Hematopoietic multipotent progenitor cell treated with erythropoietin and hydrocortisone succinate and interleukin-3 and kit ligand, for 15 days (in vitro differentiated cells): ENCODE results near the gene SLC18A2.
A peak's percentile ranks its signal among the peaks of the same experiment; 100 is the strongest.
"Not testable (repeated sequence)": the region's sequence is repeated elsewhere in the genome, so short reads cannot be mapped to it uniquely, and the experiment has no call there.

Source experiments
- DNase-seq: peaks from one replicate; pipeline ENCODE4 v3.0.0-alpha.2; 2015; ENCODE audit warnings: low spot score

Gene SLC18A2

DNA sequence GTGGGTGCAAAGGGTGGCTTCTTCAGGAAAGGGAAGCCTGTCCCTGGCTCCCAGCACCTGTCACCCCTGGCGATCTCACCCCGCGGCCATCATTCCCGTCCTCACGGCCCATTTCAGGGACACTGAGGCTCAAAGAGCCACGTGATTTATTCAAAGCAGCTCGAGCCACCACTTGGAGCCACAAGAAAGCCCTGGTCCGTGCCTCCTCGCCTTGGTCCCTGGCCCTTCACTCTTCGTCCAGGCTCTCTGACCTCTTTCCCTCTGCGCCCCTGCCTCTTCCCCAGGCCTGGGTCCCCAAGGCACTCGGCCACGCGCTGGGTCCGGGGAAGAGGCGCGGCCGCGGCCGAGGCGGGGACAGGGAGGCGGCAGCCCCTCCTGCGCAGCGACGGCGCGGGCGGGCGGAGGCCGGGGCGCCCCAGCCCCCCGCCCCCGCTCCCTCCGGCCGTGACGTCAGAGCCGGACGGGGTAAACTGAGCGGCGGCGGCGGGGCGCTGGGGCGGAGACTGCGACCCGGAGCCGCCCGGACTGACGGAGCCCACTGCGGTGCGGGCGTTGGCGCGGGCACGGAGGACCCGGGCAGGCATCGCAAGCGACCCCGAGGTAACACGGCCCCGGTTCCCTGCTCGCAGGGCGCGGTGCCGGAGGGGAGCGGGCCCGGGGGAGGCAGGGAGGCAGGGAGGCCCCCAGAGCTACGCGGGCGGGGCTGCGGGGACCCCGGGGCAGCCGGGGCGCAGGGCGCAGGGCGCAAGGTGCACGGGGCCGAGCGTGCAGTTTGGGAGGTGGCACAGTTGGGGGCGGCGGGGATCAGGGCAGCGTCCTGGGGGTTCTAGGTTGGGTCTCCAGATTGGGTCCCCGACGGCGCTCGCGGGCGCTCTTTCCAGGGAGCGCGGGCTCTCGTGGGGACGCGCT lies at the start of gene SLC18A2:
TSS of gene SLC18A2 (plus strand) at position 494 of the 909 bp plus-strand sequence. CDS start 580 bp downstream, outside the sequence.
- no peak for DNase-seq

DNA sequence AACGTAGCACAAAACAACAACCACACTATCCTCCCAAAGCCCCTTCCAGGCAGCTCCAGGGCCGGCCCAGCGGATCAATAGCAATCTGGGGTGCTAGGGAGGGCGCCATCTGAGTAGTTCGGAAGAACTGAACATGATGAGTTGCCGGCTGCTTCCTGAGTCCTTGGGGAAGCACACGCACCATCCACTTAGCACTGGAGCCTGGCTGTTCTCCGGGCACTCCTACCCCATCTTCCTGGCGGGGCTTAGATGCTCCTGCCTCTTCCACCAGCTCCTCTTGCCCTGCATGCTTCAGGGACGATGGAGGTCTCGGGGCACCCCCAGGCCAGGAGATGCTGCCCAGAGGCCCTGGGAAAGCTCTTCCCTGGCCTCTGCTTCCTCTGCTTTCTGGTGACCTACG lies 43.7 kb upstream of the SLC18A2 start, which contains the start of gene KCNK18:
TSS of gene KCNK18 (plus strand) at position 301 of the 400 bp plus-strand sequence. CDS start at position 301, 0 bp downstream.
- no peak for DNase-seq

DNA sequence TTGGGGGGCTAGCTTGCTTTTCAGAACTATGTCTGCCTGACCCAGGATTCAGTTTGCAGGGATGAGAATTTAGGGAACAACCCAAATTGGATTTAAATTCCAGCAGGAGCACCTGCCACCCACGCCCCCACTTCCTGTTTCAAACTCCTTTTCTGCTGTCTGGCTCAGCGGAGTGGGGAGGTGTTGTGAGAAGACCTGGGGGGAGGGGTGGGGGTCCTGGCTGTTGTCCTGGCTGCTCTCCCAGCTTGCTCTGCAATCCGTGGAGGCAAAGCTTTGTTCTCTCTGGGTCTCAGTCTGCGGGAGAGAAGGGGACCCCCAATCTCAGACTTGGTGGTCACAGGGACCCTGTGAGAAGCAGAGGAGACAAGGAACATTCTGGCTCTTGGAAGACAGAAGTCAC lies 42.8 kb upstream of the SLC18A2 start:
- DNase-seq, result no peak

DNA sequence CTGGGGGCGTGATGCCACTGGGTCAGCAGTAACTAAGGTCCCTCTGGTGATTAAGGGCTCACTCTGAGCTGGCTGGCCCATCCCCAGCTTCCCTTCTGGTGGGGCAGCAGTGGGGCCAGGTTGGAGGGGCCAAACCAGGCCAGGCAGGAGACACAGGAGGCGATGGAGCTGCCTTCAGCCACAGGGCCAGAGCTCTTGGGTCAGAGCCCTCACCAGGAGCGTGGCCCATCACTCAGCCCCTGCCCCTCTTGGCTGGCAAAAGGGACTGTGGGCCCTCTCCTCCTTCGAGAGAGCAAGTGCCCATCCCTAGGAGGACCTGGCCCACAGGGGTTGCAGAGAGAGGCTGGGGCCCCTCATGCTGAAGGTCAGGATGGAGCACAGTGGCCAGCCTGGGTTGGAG lies 39.1 kb upstream of the SLC18A2 start:
- no peak for DNase-seq

DNA sequence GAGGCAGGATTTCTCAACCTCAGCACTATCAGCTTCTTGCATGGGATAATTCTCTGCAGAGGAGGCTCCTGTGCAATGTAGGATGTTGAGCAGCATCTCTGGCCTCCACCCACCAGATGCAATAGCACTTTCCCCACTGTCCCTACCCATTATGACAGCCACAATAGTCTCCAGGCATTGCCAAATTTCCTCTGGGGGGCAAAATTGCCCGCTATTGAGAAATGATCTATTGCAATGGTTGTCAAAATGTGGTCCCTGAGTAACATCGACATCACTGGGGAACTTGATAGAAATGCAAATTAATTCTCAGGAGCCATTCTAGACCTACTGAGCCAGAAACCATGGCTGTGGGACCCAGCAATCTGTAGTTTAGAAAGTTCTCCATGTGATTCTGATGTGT lies 36.6 kb upstream of the SLC18A2 start:
- DNase-seq, result no peak

DNA sequence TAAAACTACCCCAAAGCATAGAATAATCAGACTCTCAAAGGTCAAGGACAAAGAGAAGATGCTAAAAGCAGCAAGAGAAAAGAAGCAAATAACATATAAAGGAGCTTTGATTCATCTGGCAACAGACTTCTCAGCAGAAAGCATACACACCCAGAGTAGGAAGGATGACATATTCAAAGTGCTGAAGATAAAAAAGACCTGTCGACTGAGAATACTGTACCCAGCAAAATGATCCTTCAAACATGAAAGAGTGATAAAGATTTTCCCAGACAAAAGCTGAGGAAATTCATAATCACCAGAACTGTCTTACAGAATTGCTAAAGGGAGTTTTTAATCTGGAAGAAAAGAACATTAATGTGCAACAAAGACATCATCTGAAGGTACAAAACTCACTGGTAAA lies 28.7 kb upstream of the SLC18A2 start:
- no peak for DNase-seq

DNA sequence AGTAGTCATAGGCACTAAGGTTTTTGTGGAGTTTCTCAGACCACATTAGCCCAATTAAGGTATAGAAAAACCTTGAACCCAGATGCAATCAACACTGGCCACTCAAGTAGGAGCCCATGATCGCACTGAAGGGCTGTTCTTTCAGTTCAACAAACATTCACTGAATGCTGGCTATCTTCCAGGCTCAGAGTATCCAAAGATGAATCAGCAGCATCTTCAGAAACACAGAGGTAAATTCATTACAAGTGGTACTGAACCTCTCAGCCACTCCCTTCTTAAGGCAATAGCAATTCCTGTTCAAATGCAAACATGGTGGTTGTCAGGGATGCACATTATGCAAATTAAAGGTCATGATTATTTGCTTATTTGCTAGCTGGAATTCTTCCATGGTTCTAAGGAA lies 26.5 kb upstream of the SLC18A2 start:
- no peak for DNase-seq

DNA sequence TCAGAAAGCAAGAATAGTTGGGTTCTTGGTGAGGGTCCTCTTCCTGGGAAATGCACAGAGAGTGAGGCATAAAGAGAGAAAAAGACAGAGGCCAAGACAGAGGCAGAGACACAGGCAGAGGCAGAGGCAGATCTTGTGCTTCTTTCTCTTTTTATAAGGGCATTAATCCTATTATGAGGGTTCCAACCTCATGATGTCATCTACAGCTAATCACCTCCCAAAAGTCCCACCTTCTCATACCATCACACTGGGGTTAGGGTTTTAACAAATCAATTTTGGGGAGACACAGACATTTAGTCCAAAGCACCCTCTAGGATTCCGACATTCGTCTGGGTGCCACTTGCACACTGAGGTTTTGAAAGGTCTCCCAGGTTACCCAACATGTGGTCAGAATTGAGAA lies 25.8 kb upstream of the SLC18A2 start:
- DNase-seq, result no peak

DNA sequence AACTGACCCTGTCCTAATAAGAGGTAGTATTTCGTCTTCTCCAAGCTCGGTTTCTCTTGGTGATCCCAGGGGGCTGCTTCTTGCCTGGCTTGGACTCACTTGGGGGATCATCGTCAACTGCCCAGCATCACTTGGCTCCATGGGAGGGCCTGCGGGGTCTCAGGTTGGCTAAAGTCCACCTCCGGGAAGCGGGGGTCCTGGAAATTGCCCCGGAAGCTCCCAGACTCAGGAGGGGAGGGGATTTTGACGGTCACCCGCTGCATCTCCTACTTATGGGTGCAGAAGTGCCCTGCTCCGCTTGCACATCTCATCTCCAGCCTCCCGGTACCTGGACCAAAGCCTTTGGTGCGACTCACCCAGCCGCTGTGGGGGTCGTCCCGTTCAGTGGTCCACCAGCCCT lies 24.9 kb upstream of the SLC18A2 start:
- no peak for DNase-seq

DNA sequence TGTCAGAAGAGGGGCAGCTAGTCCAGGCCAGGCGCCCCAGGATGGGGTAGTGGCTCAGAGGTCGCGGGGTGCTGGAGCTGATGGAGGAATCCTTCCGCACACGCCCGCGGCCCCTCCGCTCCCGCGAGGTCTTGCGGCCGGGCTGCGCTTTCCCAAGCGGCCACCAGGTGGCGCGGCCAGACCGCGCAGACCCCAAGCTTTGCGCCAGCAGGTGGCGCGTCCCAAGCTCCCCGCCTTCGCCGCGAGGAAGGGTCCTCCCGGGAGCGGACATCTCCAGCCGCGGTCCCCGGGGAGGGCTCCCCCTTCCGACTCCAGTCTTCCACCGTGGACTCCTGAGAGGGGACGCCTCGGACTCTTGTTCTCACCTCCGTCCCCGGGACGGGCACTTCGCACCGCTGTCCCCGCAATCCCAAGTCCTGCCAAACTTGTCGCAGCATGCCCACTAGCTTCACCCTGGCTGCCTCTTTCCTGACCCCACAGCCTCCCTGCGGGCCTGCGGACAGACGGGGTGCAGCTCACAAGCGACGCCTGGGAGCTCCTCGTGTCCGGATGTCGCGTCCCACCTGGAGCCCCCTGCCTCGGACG lies 24.2 kb upstream of the SLC18A2 start:
- DNase-seq, result peak; percentile 75

DNA sequence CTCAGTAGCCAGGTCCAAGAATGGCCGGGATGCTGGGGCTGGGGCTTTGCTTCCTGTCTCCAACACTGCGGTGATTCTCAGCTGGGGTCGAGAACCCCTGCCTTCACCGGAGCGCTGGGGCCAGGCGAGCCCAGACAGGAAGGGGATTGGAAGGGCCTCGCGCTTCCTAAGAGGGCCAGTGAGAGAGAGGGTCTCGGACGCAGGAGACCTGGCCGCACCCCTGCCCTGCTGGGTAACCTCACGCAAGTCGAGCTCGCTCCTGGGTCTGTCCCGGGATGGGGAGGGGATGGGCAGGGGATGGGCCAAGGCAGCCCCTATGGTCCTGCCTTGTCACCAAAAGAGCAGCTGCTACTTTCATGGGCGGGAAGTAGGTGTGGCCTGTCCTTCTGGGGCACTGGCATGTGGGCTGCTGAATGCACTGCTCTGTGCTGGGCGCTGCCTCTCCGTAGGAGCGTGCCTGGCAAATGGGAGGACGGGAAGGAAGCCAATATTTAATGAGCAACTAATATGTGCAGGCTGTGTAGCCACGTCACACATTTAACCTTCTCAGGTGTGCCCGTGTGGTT lies 23.6 kb upstream of the SLC18A2 start:
- DNase-seq, result peak; percentile 32

DNA sequence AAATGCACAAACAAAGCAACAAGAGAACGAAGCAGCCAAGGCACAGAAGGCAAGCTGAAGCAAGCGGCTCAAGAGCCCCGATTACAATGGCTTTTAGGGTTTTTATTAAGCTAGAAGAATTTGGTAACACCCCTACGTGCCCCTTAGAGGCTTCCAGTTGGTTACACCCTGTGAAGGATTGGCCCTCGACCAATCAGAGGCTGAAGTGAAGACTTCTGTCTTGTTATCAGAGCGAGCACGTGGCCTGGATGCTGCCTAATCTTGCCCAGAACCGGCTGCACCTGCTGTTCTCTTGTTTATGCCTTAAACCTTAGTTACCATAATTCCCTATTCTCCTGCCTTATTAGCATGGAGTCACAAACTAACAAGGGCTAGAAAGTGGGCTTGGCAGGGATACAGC lies 22.3 kb upstream of the SLC18A2 start:
- DNase-seq, result peak; percentile 33

DNA sequence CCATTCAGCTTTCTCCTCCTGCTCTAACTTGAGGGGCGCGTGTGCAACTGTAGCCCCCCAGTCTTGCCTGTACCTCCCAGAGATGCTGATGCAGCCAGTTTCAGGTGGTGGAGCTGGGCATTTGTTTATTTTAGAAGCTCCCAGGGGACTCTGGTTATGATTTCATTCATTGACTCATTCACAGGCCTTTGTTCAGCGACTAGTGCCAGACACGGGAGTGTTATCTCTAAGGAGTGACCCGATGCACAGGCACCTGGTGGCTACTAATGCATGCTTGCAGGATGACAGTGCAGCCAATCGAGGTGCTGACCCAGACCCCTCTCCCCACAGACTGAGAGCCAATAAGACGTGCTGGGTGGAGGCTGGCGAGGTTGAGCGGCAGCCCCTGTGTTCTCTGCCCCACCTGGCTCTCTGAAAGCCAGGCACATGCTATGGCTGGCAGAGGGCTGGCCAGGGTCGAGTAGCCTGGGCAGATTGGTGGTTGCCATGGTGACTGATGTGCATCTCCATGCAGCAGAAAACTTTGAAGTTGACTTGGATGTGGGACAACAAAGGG lies 19.7 kb upstream of the SLC18A2 start:
- no peak for DNase-seq

DNA sequence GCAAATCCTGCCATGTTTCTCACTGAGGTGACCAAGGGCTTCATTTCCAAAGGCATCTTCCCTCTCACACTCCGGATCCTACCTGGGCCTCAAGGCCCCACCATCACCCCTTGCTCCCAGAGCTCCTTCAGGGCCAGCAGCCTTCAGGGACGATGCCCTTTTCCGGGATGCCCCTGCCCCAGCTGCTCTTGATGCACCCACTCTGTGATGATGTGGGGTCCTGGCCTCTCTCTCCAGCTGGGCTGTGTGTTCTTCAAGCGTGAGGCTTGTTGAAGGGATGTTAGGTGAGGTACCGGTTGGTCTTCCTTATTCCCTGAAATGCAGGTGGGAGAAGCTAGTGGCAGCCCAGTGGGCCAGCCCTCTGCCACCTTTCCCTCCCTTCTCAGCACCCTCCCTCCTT lies 18.4 kb upstream of the SLC18A2 start:
- DNase-seq, result no peak

DNA sequence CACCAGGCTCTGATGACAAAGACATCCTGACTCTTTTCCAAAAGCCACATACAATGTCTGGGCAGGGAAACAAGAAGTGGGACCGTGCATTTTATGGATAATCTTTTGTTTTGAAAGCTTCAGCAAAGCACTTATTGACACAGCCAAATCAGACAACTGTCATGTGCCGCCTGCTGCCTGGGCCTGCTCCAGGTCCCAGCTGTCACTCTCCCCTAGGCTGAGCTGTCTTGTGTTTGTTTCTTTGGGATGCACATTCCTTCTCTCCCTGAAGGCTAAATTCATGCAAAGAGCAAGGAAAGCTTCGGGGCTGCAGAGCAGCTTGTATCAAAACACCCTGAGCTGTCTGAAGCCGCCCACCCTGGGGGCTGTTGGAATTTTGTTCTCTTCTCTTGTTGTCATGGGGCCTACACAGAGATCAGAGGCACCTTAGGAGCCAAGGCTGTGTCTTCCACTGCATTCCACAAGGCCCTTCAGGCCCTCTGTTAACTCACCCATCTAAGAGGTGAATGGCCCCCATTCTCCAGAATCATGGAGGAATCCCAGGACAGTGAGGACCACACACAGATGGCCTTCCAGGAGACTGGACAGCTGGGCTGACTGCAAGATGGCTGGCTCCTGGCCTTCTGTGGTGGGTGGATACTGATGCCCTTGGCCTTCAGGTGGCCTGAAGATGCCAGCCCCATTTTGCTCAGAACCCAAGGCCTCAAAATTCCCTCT lies 17.8 kb upstream of the SLC18A2 start:
- DNase-seq, result no peak

DNA sequence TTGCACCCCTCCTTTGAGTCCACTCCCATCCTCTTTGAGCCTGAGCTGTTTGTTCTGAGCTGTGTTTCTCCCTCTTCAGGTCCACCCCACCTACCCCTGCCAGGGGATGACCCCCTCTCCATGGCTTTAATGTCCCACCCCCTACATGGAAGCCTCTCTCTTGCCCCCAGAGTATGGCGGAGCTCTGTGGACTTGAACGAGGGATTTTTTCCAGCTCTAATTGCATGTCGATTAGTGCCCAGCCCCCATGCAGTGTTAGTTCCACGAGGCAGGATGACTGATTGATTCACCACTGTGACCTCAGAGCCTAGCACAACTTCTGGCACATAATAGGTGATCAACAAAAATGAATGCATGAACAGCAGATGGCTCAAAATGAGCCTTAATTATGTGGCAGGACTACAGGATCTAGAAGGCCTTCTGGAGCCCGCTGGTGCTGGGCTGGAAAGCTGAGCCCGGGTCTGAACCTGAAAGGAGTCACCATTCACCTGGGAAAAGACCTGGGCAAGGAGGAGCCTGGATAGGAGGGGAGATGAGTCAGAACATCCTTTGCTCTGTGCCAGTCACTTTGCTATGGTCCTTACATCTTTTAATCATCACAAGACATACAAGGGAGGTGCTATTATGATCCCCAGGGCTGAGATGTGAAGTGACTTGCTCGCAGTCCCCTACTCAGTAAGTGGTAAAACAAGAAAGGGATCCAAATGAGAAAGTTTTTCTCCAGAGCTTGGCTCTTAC lies 17.1 kb upstream of the SLC18A2 start:
- DNase-seq, result no peak

DNA sequence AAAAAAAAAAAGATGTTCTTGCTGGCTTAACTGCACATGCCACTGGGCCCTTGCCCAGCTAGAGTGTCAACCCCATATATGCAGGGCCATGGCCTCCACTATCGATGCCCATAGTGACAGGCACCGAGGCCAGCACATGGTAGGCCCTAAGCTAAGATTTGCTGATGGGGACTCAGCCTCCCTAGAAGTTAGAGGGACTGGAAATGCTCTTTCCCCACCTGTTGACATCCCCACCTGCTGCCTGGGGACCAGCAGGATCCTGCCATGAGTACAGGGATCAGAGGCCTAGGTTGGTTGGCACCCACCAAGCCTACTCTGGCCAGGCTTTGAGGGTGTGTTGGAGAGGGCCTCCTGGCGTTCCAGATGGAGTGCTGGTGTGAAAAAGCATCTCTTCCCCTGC lies 16.0 kb upstream of the SLC18A2 start:
- DNase-seq, result no peak

DNA sequence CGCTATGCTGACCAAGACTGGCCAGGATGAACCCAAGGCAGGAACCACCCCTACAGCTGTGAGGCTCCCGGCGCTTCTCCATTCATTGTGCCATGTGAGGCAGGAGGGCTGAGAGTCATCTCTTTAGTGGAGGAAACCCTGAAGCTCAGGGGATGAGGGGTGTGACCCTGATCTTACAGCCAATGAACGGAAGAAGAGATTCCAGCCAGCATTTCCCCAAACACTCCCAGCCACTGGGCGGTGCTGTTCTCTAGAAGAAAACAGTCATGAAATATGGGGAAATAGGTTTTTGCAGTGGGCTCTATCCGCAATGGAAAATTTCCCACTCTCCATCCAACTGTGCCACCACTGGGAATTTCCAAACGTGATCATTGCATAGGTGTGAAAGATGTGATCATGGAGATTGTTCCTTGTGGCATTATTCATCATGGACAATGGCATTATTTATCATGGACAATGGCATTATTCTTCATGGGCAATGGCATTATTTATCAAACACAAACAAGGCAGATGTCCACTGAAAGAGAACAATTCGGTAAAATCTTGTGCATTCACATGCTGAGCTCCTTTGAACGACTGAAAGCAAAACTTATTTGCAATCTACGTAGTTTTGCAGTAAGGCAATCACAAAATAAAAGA lies 14.0 kb upstream of the SLC18A2 start:
- peak; percentile 21 for DNase-seq

DNA sequence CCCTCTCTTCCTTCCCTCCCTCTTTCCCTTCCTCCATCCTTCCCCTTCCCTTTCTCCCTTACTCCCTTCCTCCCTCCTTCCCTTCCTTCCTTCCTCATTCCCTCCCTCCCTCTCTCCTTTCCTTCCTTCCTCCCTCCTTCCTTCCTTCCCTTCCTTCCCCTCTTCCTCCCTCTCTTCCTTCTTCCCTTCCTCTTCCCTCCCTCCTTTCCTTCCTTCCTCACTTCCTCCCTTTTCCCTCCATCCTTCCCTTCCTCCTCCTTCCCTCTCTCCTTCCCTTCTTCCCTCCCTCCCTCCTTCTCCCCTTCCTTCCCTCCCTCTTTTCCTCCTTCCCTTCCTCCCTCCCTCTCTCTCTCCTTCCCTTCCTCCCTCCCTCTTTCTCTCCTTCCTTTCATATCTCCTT lies 12.7 kb upstream of the SLC18A2 start:
- no peak for DNase-seq

DNA sequence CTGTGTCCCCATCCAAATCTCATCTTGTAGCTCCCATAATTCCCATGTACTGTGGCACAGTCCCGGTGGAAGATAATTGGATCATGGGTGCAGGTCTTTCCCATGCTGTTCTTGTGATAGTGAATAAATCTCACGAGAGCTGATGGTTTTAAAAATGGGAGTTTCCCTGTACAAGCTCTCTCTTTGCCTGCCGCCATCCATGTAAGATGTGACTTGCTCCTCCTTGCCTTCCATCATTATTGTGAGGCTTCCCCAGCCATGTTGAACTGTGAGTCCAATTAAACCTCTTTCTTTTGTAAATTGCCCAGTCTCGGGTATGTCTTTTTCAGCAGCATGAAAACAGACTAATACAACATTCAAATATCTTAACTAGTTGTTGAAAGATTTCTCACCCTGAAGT lies 10.8 kb upstream of the SLC18A2 start:
- DNase-seq, result not testable (repeated sequence)

DNA sequence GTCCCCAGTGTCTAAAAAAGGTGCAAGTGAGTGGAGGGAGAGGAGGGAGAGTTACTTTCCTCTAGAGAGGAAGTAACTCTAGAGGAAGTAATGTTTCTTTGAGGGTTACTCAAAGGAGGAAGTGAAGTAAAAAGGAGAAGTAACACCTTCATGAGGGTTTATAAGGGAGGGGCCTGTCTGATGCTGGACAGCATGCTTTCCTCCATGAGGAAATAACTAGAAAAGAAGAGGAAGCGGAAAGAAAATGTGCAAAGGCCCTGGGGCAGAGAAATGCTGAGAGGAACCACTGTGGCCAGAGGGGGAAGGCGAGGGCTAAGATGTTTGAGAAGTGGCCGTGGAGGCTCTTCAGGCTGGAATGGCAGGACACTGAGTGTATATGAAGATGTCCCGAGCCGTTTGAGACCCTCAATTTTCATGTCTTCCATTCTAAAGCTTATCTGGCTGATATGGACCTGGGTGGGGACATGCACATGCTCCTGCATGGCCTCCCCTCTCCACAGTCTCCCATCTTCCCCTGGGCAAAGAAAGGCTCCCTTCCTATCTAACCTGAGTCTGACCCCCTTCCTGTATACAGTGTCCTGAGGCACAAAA lies 3.4 kb upstream of the SLC18A2 start:
- no peak for DNase-seq
